Left renal cortex interstitium (tissue), 4 donors: Measurements from ENCODE around the gene ZBTB7A. TPM values are rescaled to one million over a fixed set of nuclear protein-coding genes. Genes with fewer than 3 reads are reported as not detected.

Experiments used
- DNase-seq, 4 donors: peaks; one replicate each; pipeline ENCODE4 v3.0.0-alpha.2; 2013; ENCODE audit warnings: low read depth in 4 of 4, low spot score in 2 of 4, missing footprints in 1 of 4
- polyA plus RNA-seq, 4 donors: library from polyadenylated mRNA; unstranded; fragments of 120-200 nt; gene quantifications; one replicate each; pipeline ENCODE4 v1.2.1, GENCODE V29; 2013; ENCODE audit not compliant: insufficient read length in 4 of 4

The ZBTB7A gene
- polyA plus RNA-seq, 4 donors = 7.6 to 15.6 (median 11.8) TPM

- DNase-seq = no peak
Observed at GRCh38 chr19:4094761-4095487, 28.2 kb upstream of the ZBTB7A start.

- no peak for DNase-seq
Observed at GRCh38 chr19:4094291-4094690, 27.6 kb upstream of the ZBTB7A start.

GRCh38 chr19:4093643-4094175 is 27.0 kb upstream of the ZBTB7A start:
- DNase-seq = no peak

DNA sequence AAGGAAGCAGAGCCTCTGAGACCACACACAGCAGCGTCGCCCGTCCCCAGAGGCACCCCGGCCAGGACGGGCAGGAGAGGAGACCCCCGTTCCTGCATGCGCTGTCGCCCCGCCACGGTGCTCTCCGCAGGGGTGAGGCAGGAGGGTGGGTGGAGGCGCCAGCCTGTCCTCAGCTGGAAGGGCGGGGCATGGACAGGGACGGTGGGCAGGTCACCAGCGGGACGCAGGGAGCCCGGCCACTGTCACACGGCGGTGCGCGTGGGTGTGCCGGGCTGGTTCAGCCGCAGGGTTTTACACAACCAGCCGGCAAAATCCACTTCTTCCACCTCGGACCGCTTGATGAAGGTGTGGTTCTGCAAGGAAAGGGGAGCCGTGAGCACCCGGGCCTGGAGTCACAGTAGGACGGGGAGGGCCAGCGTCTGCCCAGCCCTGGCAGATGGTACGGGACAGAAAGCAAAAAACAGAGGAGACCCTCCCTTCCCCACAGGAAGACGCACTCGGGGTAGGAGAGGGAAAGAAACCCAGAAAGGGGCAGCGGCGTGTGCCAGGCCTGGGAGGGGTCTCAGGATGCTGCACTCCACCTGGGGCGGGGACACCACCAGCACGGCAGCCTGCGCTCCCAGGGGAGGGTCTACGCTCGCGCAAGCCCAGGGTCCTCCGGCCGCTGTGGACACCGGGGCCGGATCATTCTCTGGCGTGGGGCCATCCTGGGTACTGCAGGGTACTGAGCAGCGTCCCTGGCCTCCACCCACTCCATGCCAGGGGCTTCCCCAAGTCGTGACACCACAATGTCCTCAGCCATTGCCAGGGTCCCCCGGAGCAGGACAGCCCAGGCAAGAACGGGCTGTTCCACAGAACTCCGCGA is 23.9 kb upstream of the ZBTB7A start:
- DNase-seq = no peak

GRCh38 chr19:4089946-4090345 is 23.2 kb upstream of the ZBTB7A start:
- no peak for DNase-seq

DNA sequence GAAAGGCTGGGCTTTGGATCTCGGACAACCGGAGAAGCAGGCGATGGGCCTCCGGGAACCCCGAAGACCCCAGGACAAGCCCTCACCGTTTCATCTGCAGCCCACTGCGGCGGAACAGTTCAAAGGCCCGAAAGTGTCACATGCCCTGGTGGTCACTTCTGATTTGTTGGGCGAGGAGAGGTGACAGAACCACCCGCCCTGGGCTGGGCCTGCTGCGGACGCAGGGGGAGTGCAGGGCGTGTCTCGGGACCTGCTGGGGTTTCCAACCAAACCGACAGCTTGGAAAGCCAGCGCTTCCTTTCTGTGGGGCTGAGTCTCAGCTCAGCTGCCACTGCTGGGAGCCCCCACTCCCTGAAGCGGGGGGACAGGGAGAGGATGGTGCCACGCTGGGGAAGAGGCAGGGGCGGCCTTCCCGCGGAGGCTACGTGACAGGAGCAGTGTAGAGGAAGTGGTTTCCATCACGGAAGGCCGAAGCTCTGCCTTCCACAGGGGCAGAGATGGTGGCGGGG is 22.8 kb upstream of the ZBTB7A start:
- DNase-seq = no peak

DNA sequence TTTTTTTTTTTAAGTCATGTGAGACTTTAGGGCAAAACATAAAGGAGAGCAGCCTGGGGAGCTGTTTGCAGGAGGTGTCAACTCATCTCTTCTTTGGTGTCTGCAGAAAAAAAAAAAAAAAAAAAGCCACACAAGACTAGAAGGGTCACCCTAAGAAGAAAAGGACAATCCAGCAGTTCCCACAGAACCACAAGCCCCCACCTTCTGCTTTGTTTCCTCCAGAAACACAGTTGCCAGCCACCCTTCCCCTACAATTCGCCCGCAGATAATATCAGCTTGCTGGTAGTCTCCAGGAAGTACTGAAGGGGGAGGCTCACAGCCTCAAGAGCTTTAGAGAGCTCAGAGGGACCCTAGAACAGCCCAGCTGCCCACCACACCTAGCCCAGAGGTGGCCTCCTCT is 22.3 kb upstream of the ZBTB7A start:
- no peak for DNase-seq

DNA sequence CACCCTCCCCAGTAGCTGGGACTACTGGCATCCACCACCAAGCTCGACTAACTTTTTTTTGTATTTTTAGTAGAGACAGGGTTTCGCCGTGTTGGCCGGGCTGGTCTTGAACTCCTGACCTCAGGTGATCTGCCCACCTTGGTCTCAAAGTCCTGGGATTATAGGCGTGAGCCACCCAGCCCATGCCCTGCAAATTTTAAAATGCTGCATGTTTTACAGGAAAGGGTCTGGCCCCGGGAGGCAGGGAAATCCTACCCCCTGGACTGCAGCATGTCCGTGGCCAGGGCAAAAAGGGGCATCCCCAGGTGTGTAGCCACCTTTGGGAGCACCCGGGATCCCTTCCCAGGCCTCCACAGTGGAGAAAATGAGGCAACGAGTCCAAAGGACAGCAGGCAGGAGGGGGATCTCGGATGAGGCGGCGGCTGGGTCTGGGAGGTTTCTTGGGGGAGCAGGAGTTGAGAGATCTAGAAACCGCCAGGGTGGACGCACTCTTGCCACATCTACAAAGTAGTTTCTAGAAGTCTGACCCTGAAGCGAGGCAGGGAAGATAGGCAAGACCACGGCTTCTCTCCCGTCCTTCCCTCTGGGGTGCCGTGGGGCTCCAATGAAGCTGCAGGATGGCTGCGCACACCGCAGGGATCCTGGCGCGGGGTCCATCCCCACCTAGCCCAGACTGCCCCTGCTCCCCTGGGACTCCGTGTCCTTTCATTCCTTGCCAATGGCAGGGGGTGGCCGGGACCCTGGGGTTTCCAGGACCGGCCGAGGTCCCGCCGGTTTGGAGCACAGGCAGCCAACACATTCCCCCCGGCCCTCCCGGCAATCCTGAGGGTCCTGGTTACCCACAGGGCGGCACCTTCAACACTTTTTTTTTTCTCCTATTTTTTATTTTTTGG is 21.3 kb upstream of the ZBTB7A start:
- DNase-seq = no peak

- DNase-seq = no peak
Observed at GRCh38 chr19:4086411-4086867, 19.7 kb upstream of the ZBTB7A start.

GRCh38 chr19:4084547-4084877 is 17.8 kb upstream of the ZBTB7A start:
- DNase-seq = no peak

DNA sequence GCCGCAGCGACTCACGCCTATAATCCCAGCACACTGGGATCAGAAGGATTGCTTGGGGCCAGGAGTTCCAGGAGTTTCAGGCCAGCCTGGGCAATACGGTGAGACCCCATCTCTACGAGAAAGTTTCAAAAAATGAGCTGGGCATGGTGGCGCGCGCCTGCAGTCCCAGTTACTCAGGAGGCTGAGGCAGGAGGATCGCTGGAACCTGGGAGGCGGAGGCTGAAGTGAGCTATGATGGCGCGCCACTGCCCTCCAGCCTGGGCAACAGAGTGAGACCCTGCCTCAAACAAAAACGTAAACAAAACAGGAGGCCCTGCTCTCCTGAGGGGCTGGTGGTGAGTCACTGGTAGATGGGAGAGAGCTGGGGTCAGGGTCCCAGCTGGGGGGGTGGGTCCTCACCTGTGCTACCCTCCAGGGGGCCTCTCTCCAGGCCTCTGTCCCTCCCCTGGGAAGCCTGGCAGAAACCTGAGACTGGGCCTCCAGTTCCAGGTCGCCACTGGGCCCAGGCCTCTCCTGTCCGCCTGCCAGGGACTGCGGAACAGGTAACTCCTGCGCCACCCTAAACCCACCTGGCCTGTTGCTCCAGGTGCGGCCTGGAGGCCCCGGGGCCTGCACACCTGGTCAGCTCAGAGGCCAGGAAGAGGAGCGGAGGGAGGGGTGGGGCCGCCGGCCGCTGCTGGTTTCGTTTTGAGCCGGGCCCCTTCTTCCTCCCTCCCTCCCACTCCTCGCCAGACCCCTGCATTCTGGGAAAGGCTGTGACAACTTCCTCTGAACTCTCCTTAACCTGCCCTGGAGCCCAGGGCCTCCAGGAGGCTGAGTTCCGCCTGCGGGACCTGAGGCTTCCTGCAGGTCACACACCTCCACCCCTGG is 17.2 kb upstream of the ZBTB7A start:
- DNase-seq = peak in 2 of 4 donors; percentile 67 to 70

- no peak for DNase-seq
Observed at GRCh38 chr19:4082172-4082571, 15.5 kb upstream of the ZBTB7A start.

GRCh38 chr19:4081441-4082129 is 14.9 kb upstream of the ZBTB7A start:
- no peak for DNase-seq

DNA sequence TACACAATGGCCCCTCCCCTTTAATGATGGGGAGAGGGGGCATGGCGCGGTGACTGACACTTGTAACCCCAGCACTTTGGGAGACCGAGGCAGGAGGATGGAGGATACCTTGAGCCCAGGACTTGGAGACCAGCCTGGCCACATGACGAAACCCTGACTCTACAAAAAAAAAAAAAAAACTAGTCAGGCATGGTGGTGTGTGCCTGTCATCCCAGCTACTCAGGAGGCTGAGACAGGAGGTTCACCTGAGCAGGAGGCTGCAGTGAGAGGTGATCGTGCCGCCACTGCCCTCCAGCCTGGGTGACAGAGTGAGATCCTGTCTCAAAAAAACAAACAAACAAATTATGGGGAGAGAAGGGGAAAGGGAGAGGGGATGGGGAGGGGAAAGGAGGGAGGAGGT is 13.8 kb upstream of the ZBTB7A start:
- no peak for DNase-seq

DNA sequence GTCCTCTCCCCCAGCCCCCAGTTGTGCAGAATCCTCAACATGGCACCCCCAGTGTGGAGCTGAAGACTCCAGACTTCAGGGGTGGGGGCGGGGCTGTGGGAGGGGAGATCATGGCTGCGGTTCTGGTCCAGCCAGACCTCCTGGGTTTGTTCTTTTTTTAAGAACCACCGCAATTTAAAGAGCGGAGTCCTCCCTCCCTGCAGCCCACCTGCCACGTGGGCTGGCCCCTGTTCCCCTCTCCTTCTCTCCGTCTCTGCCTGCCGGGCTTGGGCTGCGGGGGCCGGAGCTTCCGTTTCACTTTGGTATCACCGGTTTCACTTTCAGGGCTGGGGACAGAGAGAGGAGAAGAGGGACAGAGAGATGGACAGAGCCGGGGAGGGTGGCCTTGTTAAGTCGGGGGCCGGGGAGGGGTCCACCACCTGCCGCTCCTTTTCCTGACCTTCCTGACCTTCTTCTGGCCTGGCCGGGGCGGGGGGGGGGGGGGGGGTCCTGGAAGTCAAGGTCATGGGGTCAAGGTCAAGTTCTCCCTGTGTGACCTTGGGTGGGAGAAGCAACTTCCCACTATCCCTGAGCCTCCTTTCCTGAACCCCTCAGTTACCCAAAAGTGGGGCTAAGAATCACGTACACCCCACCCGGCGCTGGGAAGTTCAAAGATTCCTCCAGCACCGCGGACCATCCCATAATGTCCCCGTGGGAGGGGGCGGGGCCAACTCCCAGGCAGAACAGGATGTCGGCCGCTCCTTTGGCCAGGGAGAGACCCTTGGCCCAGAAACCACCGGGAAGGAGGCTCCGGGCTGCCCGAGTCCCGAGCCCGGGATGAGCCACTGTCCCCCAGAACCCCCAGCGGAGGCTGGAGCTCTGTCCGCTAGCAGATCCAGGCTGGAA is 11.3 kb upstream of the ZBTB7A start:
- no peak for DNase-seq

DNA sequence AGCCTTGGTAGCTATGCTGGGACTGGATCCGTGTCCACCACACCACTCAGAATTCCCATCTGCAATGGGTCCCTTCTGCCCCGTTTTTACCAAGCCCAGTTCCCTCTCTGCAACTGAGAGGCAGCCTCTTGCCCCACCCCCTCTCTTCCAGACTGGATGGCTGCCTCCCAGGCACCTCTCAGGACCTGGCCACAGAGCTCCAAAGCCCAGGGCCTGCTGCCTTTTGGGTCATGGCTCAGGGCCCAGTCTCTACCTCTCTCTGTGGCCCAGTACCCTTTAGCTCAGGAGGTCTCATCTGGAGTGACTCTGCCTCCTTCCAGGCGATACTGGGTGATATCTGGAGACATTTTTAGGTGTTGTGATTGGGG is 10.3 kb upstream of the ZBTB7A start:
- no peak for DNase-seq

DNA sequence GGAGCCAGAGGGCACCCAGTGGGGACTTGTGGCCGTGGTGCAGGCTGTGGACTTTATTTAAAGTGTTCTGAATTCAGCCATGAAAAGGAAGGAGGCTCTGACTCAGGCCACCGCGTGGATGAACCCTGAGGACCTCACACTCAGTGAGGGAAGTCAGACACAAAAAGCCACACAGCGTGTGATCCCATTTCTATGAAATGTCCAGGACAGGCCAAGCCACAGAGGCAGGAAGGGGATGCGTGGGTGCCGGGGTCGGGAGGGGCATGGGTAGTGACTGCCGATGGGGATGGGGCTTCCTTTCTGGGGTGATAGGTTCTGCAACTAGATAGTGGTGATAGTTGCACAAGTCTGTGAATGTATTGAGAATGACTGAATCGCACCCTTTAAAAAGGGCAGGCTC is 8.7 kb upstream of the ZBTB7A start:
- DNase-seq = no peak

DNA sequence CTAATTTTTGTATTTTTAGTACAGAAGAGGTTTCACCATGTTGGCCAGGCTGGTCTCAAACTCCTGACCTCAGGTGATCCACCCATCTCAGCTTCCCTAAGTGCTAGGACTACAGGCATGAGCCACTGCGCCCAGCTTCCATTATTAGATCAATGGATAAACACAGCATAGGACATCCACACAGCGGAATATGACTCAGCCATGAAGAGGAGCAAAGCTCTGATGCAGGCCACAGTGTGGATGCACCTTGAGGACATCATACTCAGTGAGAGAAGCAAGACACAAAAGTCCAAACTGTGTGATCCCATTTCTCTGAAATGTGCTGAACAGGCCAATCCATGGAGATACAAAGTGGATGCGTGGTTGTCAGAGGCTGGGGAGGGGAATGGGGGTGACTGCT is 4.9 kb upstream of the ZBTB7A start:
- no peak for DNase-seq
